ENCODE measurements around the gene KCNE2. TPM values are rescaled to one million over a fixed set of nuclear protein-coding genes. Genes with fewer than 3 reads are reported as not detected.

The KCNE2 gene
- total and polyA plus RNA-seq, 2 donors (not counting 1 experiment from before 2014, with no cell fraction given), result not detected

- intact Hi-C loops (cut with micrococcal nuclease), result no loop called here
- POLR2A ChIA-PET, result no interaction called here
Measured at GRCh38 chr21:34320011-34320410, 43.8 kb upstream of the KCNE2 start.

GRCh38 chr21:34330055-34330454 is 33.8 kb upstream of the KCNE2 start:
- Histone ChIP-seq H3K4me2 (replicated peaks; ENCODE audit: low read depth, low read length, poor library complexity, severe bottlenecking) (no peak overlapping the region), H2AFZ (ENCODE audit: insufficient read depth, low read depth, low read length, poor library complexity, severe bottlenecking) (no peak overlapping the region), H3K27ac (ENCODE audit: low read length in 2 of 2) (no peak overlapping the region), H3K4me3 (ENCODE audit: control extremely low read depth in 1 of 5, extremely low read depth in 1 of 5, insufficient read depth in 1 of 5, low read depth in 2 of 5, low read length in 4 of 5) (no peak overlapping the region), H3K9me3 (ENCODE audit: control extremely low read depth in 1 of 3, control insufficient read depth in 2 of 3, insufficient read depth in 1 of 3, low read length in 2 of 3) (peaks cover 0 to 8% (median 1%) of the 10 kb centered on the region in 3 donors), H3K27me3 (replicated peaks in 1 of 4; ENCODE audit: control extremely low read depth in 1 of 4, control insufficient read depth in 3 of 4, insufficient read depth in 4 of 4, low read length in 3 of 4) (peaks cover 0 to 2% (median 0%) of the 10 kb centered on the region in 4 experiments), H3K9ac (ENCODE audit: low read length) (no peak overlapping the region), H3K79me2 (ENCODE audit: control insufficient read depth, insufficient read depth, low read length) (no peaks in the 10 kb centered on the region), H3K36me3 (replicated peaks in 1 of 2; ENCODE audit: control extremely low read depth in 1 of 2, control insufficient read depth in 1 of 2, extremely low read depth in 1 of 2, insufficient read depth in 2 of 2, low read length in 1 of 2) (no peaks in the 10 kb centered on the region), H3K4me1 (ENCODE audit: control insufficient read depth in 2 of 2, insufficient read depth in 2 of 2, low read length in 2 of 2) (no peaks in the 10 kb centered on the region), H4K20me1 (ENCODE audit: control insufficient read depth, insufficient read depth, low read length, poor library complexity, severe bottlenecking) (no peaks in the 10 kb centered on the region)
- WGBS (ENCODE audit: insufficient coverage), result 95% methylated on average over 5 of the region's 8 CpGs
- intact Hi-C loops (cut with micrococcal nuclease), result no loop called here
- Mint-ChIP-seq H3K27me3 (peaks cover 8% of the 10 kb centered on the region), H3K4me3 (no peak overlapping the region), H3K27ac (no peak overlapping the region), H3K9me3 (ENCODE audit: insufficient read depth) (peaks cover 2% of the 10 kb centered on the region), H3K4me1 (no peaks in the 10 kb centered on the region)
- no peak for TF ChIP-seq EZH2 (IDR thresholded peaks at IDR 0.05; ENCODE audit: borderline replicate concordance, insufficient read depth, low read depth, low read length, poor library complexity, severe bottlenecking)
- no peak for TF ChIP-seq CTCF (IDR thresholded peaks at IDR 0.05)
- no peak for DNase-seq
- ATAC-seq (ENCODE audit: low read depth), result no peak
- ChIA-PET CTCF (interaction anchor here (0.6 to 1.6 kb wide), 3 partner anchors 18 to 406 kb away, joined by 3 to 7 read pairs (median 4); no protein-coding TSS in a partner anchor), POLR2A (no interaction called here)

More at GRCh38 chr21:34320011-34320410, 43.8 kb upstream of the KCNE2 start:
- Mint-ChIP-seq H3K4me1 (no peaks in the 10 kb centered on the region), H3K27me3 (peaks cover 34% of the 10 kb centered on the region), H3K4me3 (no peak overlapping the region), H3K9me3 (ENCODE audit: insufficient read depth) (no peaks in the 10 kb centered on the region), H3K27ac (no peak overlapping the region)
- Histone ChIP-seq H2AFZ (ENCODE audit: insufficient read depth, low read depth, low read length, poor library complexity, severe bottlenecking) (no peak overlapping the region), H3K36me3 (replicated peaks in 1 of 2; ENCODE audit: control extremely low read depth in 1 of 2, control insufficient read depth in 1 of 2, extremely low read depth in 1 of 2, insufficient read depth in 2 of 2, low read length in 1 of 2) (no peaks in the 10 kb centered on the region), H3K9ac (ENCODE audit: low read length) (no peak overlapping the region), H3K4me2 (replicated peaks; ENCODE audit: low read depth, low read length, poor library complexity, severe bottlenecking) (no peak overlapping the region), H3K79me2 (ENCODE audit: control insufficient read depth, insufficient read depth, low read length) (no peaks in the 10 kb centered on the region), H3K4me1 (ENCODE audit: control insufficient read depth in 2 of 2, insufficient read depth in 2 of 2, low read length in 2 of 2) (no peaks in the 10 kb centered on the region), H3K9me3 (ENCODE audit: control extremely low read depth in 1 of 3, control insufficient read depth in 2 of 3, insufficient read depth in 1 of 3, low read length in 2 of 3) (peaks cover 0 to 14% (median 2%) of the 10 kb centered on the region in 3 donors), H3K27me3 (replicated peaks in 1 of 4; ENCODE audit: control extremely low read depth in 1 of 4, control insufficient read depth in 3 of 4, insufficient read depth in 4 of 4, low read length in 3 of 4) (peaks cover 0 to 6% (median 2%) of the 10 kb centered on the region in 4 experiments), H3K4me3 (ENCODE audit: control extremely low read depth in 1 of 5, extremely low read depth in 1 of 5, insufficient read depth in 1 of 5, low read depth in 2 of 5, low read length in 4 of 5) (no peak overlapping the region), H4K20me1 (ENCODE audit: control insufficient read depth, insufficient read depth, low read length, poor library complexity, severe bottlenecking) (no peaks in the 10 kb centered on the region), H3K27ac (ENCODE audit: low read length in 2 of 2) (no peak overlapping the region)
- ATAC-seq (ENCODE audit: low read depth), result no peak
- CTCF ChIA-PET, result no interaction called here
- no peak for DNase-seq
- WGBS (ENCODE audit: insufficient coverage), result 93% methylated on average over 3 of the region's 4 CpGs
- TF ChIP-seq EZH2 (IDR thresholded peaks at IDR 0.05; ENCODE audit: borderline replicate concordance, insufficient read depth, low read depth, low read length, poor library complexity, severe bottlenecking) (no peak), CTCF (IDR thresholded peaks at IDR 0.05) (no peak)

Measured in B cell (primary cell).